GM19455 (cell line): Measurements from ENCODE around the gene CIDEC.
A peak's percentile ranks its signal among the peaks of the same experiment; 100 is the strongest.
"Not testable (repeated sequence)": the region's sequence is repeated elsewhere in the genome, so short reads cannot be mapped to it uniquely, and the experiment has no call there.

Source experiments
- ATAC-seq: cut with Tn5 transposase; IDR thresholded peaks from one replicate; pipeline ENCODE4 v1.9.1; 2021; ENCODE audit not compliant: unreplicated experiment

CIDEC gene

GRCh38 chr3:9902372-9903237 is 22.6 kb upstream of the CIDEC start, which contains the start of gene IL17RE:
IL17RE (plus strand) TSS chr3:9902848; CDS start chr3:9902933, 85 bp downstream.
- ATAC-seq = no peak

- ATAC-seq = no peak
These were observed 21.9 kb upstream of the CIDEC start for GRCh38 chr3:9901967-9902366.

GRCh38 chr3:9900965-9901415 is 20.9 kb upstream of the CIDEC start:
- not testable (repeated sequence) for ATAC-seq

GRCh38 chr3:9899289-9899791 is 19.3 kb upstream of the CIDEC start:
- ATAC-seq = no peak

- ATAC-seq = no peak
These were observed 18.6 kb upstream of the CIDEC start for GRCh38 chr3:9898467-9899241.

GRCh38 chr3:9897408-9898372 is 17.6 kb upstream of the CIDEC start:
- no peak for ATAC-seq

- not testable (repeated sequence) for ATAC-seq
These were observed 16.8 kb upstream of the CIDEC start for GRCh38 chr3:9896755-9897407.

GRCh38 chr3:9895715-9896114 is 15.7 kb upstream of the CIDEC start:
- not testable (repeated sequence) for ATAC-seq

- ATAC-seq = no peak
These were observed 13.7 kb upstream of the CIDEC start for GRCh38 chr3:9893739-9894138.

GRCh38 chr3:9891072-9891622 is 11.1 kb upstream of the CIDEC start:
- ATAC-seq = no peak

GRCh38 chr3:9890249-9891071 is 10.4 kb upstream of the CIDEC start, which contains the start of gene JAGN1:
JAGN1 (plus strand) TSS chr3:9890610; CDS start chr3:9890723, 113 bp downstream.
- peak; percentile 65 for ATAC-seq

- no peak for ATAC-seq
These were observed 9.4 kb upstream of the CIDEC start for GRCh38 chr3:9889405-9889804.

GRCh38 chr3:9888540-9888939 is 8.5 kb upstream of the CIDEC start:
- no peak for ATAC-seq

- ATAC-seq = no peak
These were observed 7.4 kb upstream of the CIDEC start for GRCh38 chr3:9887480-9887879.

GRCh38 chr3:9886328-9886727 is 6.3 kb upstream of the CIDEC start:
- no peak for ATAC-seq

GRCh38 chr3:9884555-9885165 is 4.6 kb upstream of the CIDEC start:
- no peak for ATAC-seq

GRCh38 chr3:9883706-9884554 is 3.9 kb upstream of the CIDEC start:
- ATAC-seq = no peak
